NB4 (cell line): ENCODE results near the gene SETDB2.

ENCODE experiments used
- CTCF ChIP-seq: IDR thresholded peaks from one replicate; pipeline ENCODE4 v1.5.1; 2012; ENCODE audit warnings: low read depth, low read length
- POLR2A ChIP-seq: IDR thresholded peaks from 2 replicates; pipeline ENCODE4 v1.6.1; 2011; ENCODE audit warnings: mild to moderate bottlenecking; ENCODE audit not compliant: insufficient read length; ENCODE audit errors: extremely low read depth

GRCh38 chr13:49409008-49409407 is 35.1 kb upstream of the SETDB2 start:
- TF ChIP-seq POLR2A (no peak), CTCF (no peak)
